ENCODE data around the gene LHX3.

GRCh38 chr9:136233411-136233810 is 28.5 kb upstream of the LHX3 start:
- no peak for TF ChIP-seq HEYL (CRISPR knock-in tag; IDR thresholded peaks at IDR 0.05)
- TF ChIP-seq REST (IDR thresholded peaks at IDR 0.05): no peak
- no peak for TF ChIP-seq CTCF (IDR thresholded peaks at IDR 0.05)
